ENCODE measurements around the gene DLST. TPM values are rescaled to one million over a fixed set of nuclear protein-coding genes. Genes with fewer than 3 reads are reported as not detected.

DLST gene
- total and polyA plus RNA-seq, 2 of the 4 experiments (the other 2 are of a cell fraction), result 58.6 to 119 TPM

GRCh38 chr14:74836251-74836960 is 45.3 kb upstream of the DLST start:
- Histone ChIP-seq H2AFZ (replicated peaks; ENCODE audit: low read length, poor library complexity) (no peak overlapping the region), H3K9ac (ENCODE audit: low read depth, low read length) (no peak overlapping the region), H3K9me1 (ENCODE audit: insufficient read depth, low read length) (peaks cover 5% of the 10 kb centered on the region; the same call in 1 of the 2 replicates), H2BK20ac (ENCODE audit: low read depth, low read length) (no peak overlapping the region), H4K8ac (ENCODE audit: low read depth in 2 of 2, low read length in 2 of 2) (no peak overlapping the region), H3K56ac (ENCODE audit: extremely low read depth, insufficient read depth, low read length) (no peak overlapping the region), H4K20me1 (ENCODE audit: insufficient read depth, low read length) (peaks cover 6% of the 10 kb centered on the region; the same call in 1 of the 2 replicates), H3K4me3 (ENCODE audit: insufficient read depth, low read depth, low read length) (no peak overlapping the region), H4K91ac (ENCODE audit: insufficient read depth, low read depth, low read length) (no peak overlapping the region), H3K27ac (ENCODE audit: insufficient read depth, low read length) (peak overlapping the region; percentile 62; the same call in 1 of the 2 replicates), H3K18ac (ENCODE audit: low read depth, low read length) (no peak overlapping the region), H3K14ac (replicated peaks; ENCODE audit: low read depth, low read length) (no peak overlapping the region; the same call in 1 of the 2 replicates), H3K23ac (ENCODE audit: low read depth, low read length) (no peak overlapping the region), H4K5ac (ENCODE audit: low read depth, low read length) (no peak overlapping the region), H2BK15ac (ENCODE audit: low read depth, low read length) (no peak overlapping the region), H3K4ac (ENCODE audit: low read depth, low read length) (no peak overlapping the region), H3K27me3 (ENCODE audit: control insufficient read depth, insufficient read depth, low read length) (no peaks in the 10 kb centered on the region), H2BK5ac (ENCODE audit: low read depth, low read length, poor library complexity, severe bottlenecking) (peak overlapping the region; percentile 77), H3K36me3 (ENCODE audit: control insufficient read depth, insufficient read depth, low read length) (peaks cover 9% of the 10 kb centered on the region), H3K79me1 (ENCODE audit: low read depth in 1 of 2, low read length in 2 of 2) (peaks cover 7 to 25% of the 10 kb centered on the region in 2 experiments; a peak in 2 of 4 replicates), H3K9me3 (ENCODE audit: control insufficient read depth, insufficient read depth, low read length) (no peaks in the 10 kb centered on the region), H2BK120ac (ENCODE audit: low read depth, low read length) (no peak overlapping the region), H3K4me2 (ENCODE audit: low read depth, low read length) (peak overlapping the region; percentile 25; the same call in 1 of the 2 replicates), H2AK9ac (replicated peaks; ENCODE audit: low read depth, low read length, poor library complexity) (no peak overlapping the region), H2AK5ac (ENCODE audit: low read depth, low read length) (no peak overlapping the region), H3K4me1 (ENCODE audit: control insufficient read depth, insufficient read depth, low read length) (peaks cover 18% of the 10 kb centered on the region)
- ChIA-PET POLR2A (ENCODE audit: unreplicated experiment) (interaction anchor here (1.0 kb wide), 1 partner anchor 227 kb away, joined by 3 read pairs; no protein-coding TSS in a partner anchor), CTCF (interaction anchor here (1.2 kb wide), 1 partner anchor 24 kb away, joined by 5 read pairs; no protein-coding TSS in a partner anchor)
- DNase-seq (peak; percentile 47), ATAC-seq (ENCODE audit: low read depth) (peak; percentile 28; the same call in 1 of the 2 replicates)
- dilution Hi-C loops (cut with HindIII; ENCODE audit: low sequenced_read_pairs, unreplicated experiment) (no loop called here), in situ Hi-C loops (cut with MboI; ENCODE audit: low sequenced_read_pairs) (no loop called here), intact Hi-C loops (cut with micrococcal nuclease) (no loop called here)
- BruUV-seq (replicated peaks), result no TSS peak
- no CpG with 5 or more reads among the region's 1 CpG for WGBS, 2 experiments (ENCODE audit: extremely low coverage in 2 of 2, insufficient read length in 1 of 2)
- TF ChIP-seq ELK1 (IDR thresholded peaks at IDR 0.05; ENCODE audit: borderline replicate concordance, low read depth, low read length) (no peak), CHD1 (IDR thresholded peaks at IDR 0.05; ENCODE audit: low read depth, low read length) (no peak), NFE2L2 (IDR thresholded peaks at IDR 0.05; ENCODE audit: low read depth, low read length) (no peak), FOS (IDR thresholded peaks at IDR 0.05; ENCODE audit: low read depth, low read length) (no peak), CEBPB (IDR thresholded peaks at IDR 0.05; ENCODE audit: low read depth, low read length) (no peak), SMC3 (IDR thresholded peaks at IDR 0.05; ENCODE audit: low read depth, low read length) (no peak), USF2 (IDR thresholded peaks at IDR 0.05; ENCODE audit: low read depth, low read length) (no peak), MXI1 (IDR thresholded peaks at IDR 0.05; ENCODE audit: borderline replicate concordance, low read depth, low read length) (no peak), POLR2A (IDR thresholded peaks at IDR 0.05; ENCODE audit: low read depth, low read length) (no peak), MAFK (IDR thresholded peaks at IDR 0.05; ENCODE audit: low read depth, low read length) (no peak), RCOR1 (IDR thresholded peaks at IDR 0.05; ENCODE audit: insufficient replicate concordance, low read length) (no peak), CTCF (conservative IDR thresholded peaks at IDR 0.05; ENCODE audit: low read depth, low read length) (no peak), MAZ (IDR thresholded peaks at IDR 0.05; ENCODE audit: borderline replicate concordance, low read depth, low read length) (no peak), RFX5 (IDR thresholded peaks at IDR 0.05; ENCODE audit: low read depth, low read length) (no peak), BHLHE40 (IDR thresholded peaks at IDR 0.05; ENCODE audit: low read depth, low read length) (no peak)

All from IMR-90 (cell line).